Trophoblast cell (in vitro differentiated cells and primary cell): Measurements from ENCODE around the gene TMEM198.

ENCODE experiments used
- DNase-seq, 2 donors: peaks; one replicate each; pipeline ENCODE4 v3.0.0-alpha.2; 2016
- H2AFZ ChIP-seq: 2 replicates; pipeline ENCODE4 v1.6.1; 2013; ENCODE audit warnings: low read length, moderate library complexity, mild to moderate bottlenecking; ENCODE audit not compliant: insufficient read depth, poor library complexity
- H2AK5ac ChIP-seq: 2 replicates; pipeline ENCODE4 v1.6.1; 2013; ENCODE audit warnings: mild to moderate bottlenecking, low read length
- H2BK120ac ChIP-seq: 2 replicates; pipeline ENCODE4 v1.6.1; 2013; ENCODE audit warnings: low read length, mild to moderate bottlenecking, moderate library complexity; ENCODE audit not compliant: insufficient read depth, poor library complexity
- H2BK12ac ChIP-seq: 2 replicates; pipeline ENCODE4 v1.6.1; 2013; ENCODE audit warnings: mild to moderate bottlenecking, low read length, moderate library complexity
- H2BK5ac ChIP-seq: 2 replicates; pipeline ENCODE4 v1.6.1; 2013; ENCODE audit warnings: low read length, low read depth, moderate library complexity, mild to moderate bottlenecking; ENCODE audit not compliant: poor library complexity
- H3K14ac ChIP-seq: 2 replicates; pipeline ENCODE4 v1.6.1; 2013; ENCODE audit warnings: mild to moderate bottlenecking, low read length
- H3K18ac ChIP-seq: 2 replicates; pipeline ENCODE4 v1.6.1; 2013; ENCODE audit warnings: mild to moderate bottlenecking, low read length
- H3K23ac ChIP-seq: 2 replicates; pipeline ENCODE4 v1.6.1; 2013; ENCODE audit warnings: low read length
- H3K27ac ChIP-seq: 2 replicates; pipeline ENCODE4 v1.5.1; 2013; ENCODE audit warnings: low read depth, mild to moderate bottlenecking, inconsistent platforms, low read length, moderate library complexity
- H3K27me3 ChIP-seq: 2 replicates; pipeline ENCODE4 v1.6.1; 2013; ENCODE audit warnings: inconsistent platforms, mild to moderate bottlenecking, low read length, moderate library complexity; ENCODE audit not compliant: insufficient read depth
- H3K36me3 ChIP-seq, 2 experiments: 1 replicate in 1 of 2; 2 replicates in 1 of 2; pipeline ENCODE4 v1.6.1; 2013; ENCODE audit warnings: low read length in 2 of 2, mild to moderate bottlenecking in 2 of 2, moderate library complexity in 1 of 2; ENCODE audit not compliant: insufficient read depth in 2 of 2, control insufficient read depth in 1 of 2
- H3K4ac ChIP-seq: 2 replicates; pipeline ENCODE4 v1.6.1; 2013; ENCODE audit warnings: low read depth, mild to moderate bottlenecking, low read length, moderate library complexity
- H3K4me1 ChIP-seq, 2 experiments: 1 replicate in 1 of 2; 2 replicates in 1 of 2; pipeline ENCODE4 v1.6.1; 2013; ENCODE audit warnings: low read length in 2 of 2, mild to moderate bottlenecking in 2 of 2, moderate library complexity in 1 of 2; ENCODE audit not compliant: insufficient read depth in 2 of 2, control insufficient read depth in 1 of 2
- H3K4me2 ChIP-seq: 2 replicates; pipeline ENCODE4 v1.6.1; 2013; ENCODE audit warnings: inconsistent platforms, mild to moderate bottlenecking, low read length, moderate library complexity
- H3K4me3 ChIP-seq: 2 replicates; pipeline ENCODE4 v1.5.1; 2013; ENCODE audit warnings: mild to moderate bottlenecking, low read depth, low read length, inconsistent platforms
- H3K79me1 ChIP-seq: one replicate; pipeline ENCODE4 v1.6.1; 2013; ENCODE audit warnings: low read length
- H3K79me2 ChIP-seq: 2 replicates; pipeline ENCODE4 v1.6.1; 2013; ENCODE audit warnings: low read length, mild to moderate bottlenecking; ENCODE audit not compliant: control insufficient read depth, insufficient read depth, poor library complexity
- H3K9ac ChIP-seq: 2 replicates; pipeline ENCODE4 v1.6.1; 2013; ENCODE audit warnings: mild to moderate bottlenecking, low read length
- H3K9me3 ChIP-seq: 2 replicates; pipeline ENCODE4 v1.6.1; 2013; ENCODE audit warnings: low read depth, mild to moderate bottlenecking, control low read depth, inconsistent platforms, low read length; ENCODE audit not compliant: insufficient read depth
- H4K12ac ChIP-seq: 2 replicates; pipeline ENCODE4 v1.6.1; 2013; ENCODE audit warnings: low read depth, mild to moderate bottlenecking, low read length, moderate library complexity
- H4K8ac ChIP-seq: 2 replicates; pipeline ENCODE4 v1.6.1; 2013; ENCODE audit warnings: low read depth, mild to moderate bottlenecking, low read length, moderate library complexity
- H4K91ac ChIP-seq: one replicate; pipeline ENCODE4 v1.6.1; 2013; ENCODE audit warnings: low read depth, mild to moderate bottlenecking, low read length, moderate library complexity
- WGBS: extraction: QIAGEN DNeasy Blood & Tissue Kit; methylation state at CpG from one replicate; pipeline ENCODE4 v1.1.7; 2013; ENCODE audit warnings: missing lambda C conversion rate; ENCODE audit not compliant: insufficient read length, insufficient coverage; ENCODE audit errors: extremely low coverage; 5-methylcytosine and 5-hydroxymethylcytosine counted together

Gene TMEM198

DNA sequence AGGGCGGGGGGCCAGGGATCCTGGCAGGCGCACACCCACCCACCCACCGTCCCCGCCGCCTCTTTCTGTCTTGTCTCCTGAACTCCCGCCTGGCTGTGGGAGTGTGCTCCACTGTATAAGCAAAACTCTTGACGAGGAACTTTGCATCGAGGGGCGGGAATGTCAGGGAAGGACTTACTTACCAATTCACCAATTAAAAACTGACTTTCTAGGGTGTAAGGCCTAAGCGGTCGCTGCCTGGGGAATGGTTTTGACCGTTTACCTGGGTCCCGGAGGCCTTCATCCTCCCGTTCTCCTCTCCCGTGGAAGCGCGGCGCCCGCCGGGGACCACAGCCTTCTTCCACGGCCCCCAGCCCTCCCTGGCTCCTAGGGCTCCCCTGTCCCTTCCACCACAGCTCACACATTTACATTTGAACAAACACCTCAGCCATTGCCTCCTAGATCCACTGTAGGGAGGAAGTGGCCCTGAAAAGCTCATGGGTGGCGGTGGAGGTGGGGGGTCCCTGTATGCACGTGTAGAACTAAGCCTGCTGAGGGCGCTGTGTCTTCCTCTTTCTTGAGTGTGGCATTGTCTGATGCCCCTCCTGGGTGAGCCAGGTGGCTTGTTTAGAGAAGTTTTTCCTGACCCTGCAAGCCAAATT, 20.7 kb upstream of the TMEM198 start:
- H3K4ac ChIP-seq: no peak overlapping the region
- no peak overlapping the region for H4K91ac ChIP-seq
- no peak overlapping the region for H4K12ac ChIP-seq
- H3K4me3 ChIP-seq: no peak overlapping the region
- H3K23ac ChIP-seq: no peak overlapping the region
- no peak overlapping the region for H3K14ac ChIP-seq
- H2AK5ac ChIP-seq: no peak overlapping the region
- H2AFZ ChIP-seq: no peak overlapping the region
- no peak overlapping the region for H3K27ac ChIP-seq
- no peak overlapping the region for H2BK120ac ChIP-seq
- H2BK5ac ChIP-seq: no peak overlapping the region
- no peaks in the 10 kb centered on the region for H3K79me2 ChIP-seq
- DNase-seq: no peak
- no peak overlapping the region for H4K8ac ChIP-seq
- no peak overlapping the region for H2BK12ac ChIP-seq
- H3K9me3 ChIP-seq: peaks cover 2% of the 10 kb centered on the region
- H3K4me1 ChIP-seq: peaks cover 0 to 2% of the 10 kb centered on the region in 2 experiments
- H3K79me1 ChIP-seq: no peaks in the 10 kb centered on the region
- H3K4me2 ChIP-seq: peak overlapping the region; percentile 47
- H3K27me3 ChIP-seq: peaks cover 21% of the 10 kb centered on the region
- WGBS: no CpG with 5 or more reads among the region's 24 CpGs
- H3K18ac ChIP-seq: no peak overlapping the region
- H3K36me3 ChIP-seq: no peaks in the 10 kb centered on the region
- H3K9ac ChIP-seq: peak overlapping the region; percentile 9

- H2BK12ac ChIP-seq: no peak overlapping the region
- no peak overlapping the region for H3K4ac ChIP-seq
- H3K9ac ChIP-seq: no peak overlapping the region
- no peak overlapping the region for H4K8ac ChIP-seq
- H2AFZ ChIP-seq: no peak overlapping the region
- H3K79me1 ChIP-seq: no peaks in the 10 kb centered on the region
- no peak overlapping the region for H2BK5ac ChIP-seq
- H3K18ac ChIP-seq: no peak overlapping the region
- no peak overlapping the region for H3K23ac ChIP-seq
- no CpG with 5 or more reads among the region's 2 CpGs for WGBS
- no peaks in the 10 kb centered on the region for H3K79me2 ChIP-seq
- H3K27me3 ChIP-seq: peaks cover 30% of the 10 kb centered on the region
- no peak overlapping the region for H3K4me2 ChIP-seq
- H2AK5ac ChIP-seq: no peak overlapping the region
- H3K27ac ChIP-seq: no peak overlapping the region
- H3K36me3 ChIP-seq: no peaks in the 10 kb centered on the region
- no peak overlapping the region for H4K91ac ChIP-seq
- H4K12ac ChIP-seq: no peak overlapping the region
- H3K4me1 ChIP-seq: peaks cover 0 to 2% of the 10 kb centered on the region in 2 experiments
- H3K14ac ChIP-seq: no peak overlapping the region
- H3K9me3 ChIP-seq: peaks cover 2% of the 10 kb centered on the region
- DNase-seq: no peak
- no peak overlapping the region for H2BK120ac ChIP-seq
- H3K4me3 ChIP-seq: no peak overlapping the region
These were observed 19.0 kb upstream of the TMEM198 start for GRCh38 chr2:219524817-219525216.

DNA sequence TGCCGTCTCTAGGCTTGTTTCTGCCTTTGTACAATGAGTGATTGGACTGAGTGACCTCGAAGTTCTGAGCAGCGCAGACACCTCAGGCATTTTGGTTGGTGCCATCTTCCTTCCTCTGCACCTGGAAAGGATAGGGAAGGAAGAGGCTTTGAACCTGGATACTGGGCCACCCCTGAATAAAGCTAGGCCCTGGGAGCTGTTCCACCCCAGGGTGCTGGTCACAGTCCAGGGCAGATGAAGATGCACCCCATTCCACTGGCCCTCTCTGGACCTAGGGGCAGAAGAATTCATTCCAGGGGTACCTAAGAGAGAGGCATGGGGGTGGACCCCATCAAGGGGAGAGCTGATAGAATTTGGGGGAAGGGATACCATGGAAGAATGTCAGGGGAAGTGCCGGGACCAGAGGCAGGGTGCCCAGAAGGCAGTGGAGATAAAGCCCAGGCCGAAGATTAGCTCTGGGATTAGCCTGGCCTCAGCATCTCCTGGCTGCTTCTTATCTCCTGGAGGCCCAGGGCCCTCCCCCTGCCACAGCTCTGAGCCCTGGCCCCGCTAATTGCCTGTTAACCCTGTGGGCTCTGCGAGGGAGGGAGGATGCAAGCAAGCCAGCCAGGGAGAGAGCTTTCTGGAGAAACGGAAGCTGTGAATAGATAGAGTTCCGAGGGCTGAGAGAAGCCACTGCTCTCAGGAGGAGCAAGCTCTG, 18.1 kb upstream of the TMEM198 start:
- no peak for DNase-seq
- Histone ChIP-seq H2BK120ac (no peak overlapping the region), H3K79me1 (no peaks in the 10 kb centered on the region), H4K8ac (no peak overlapping the region), H2AFZ (no peak overlapping the region), H3K27ac (no peak overlapping the region), H4K12ac (no peak overlapping the region), H3K4me2 (no peak overlapping the region), H4K91ac (no peak overlapping the region), H3K27me3 (peaks cover 30% of the 10 kb centered on the region), H3K18ac (no peak overlapping the region), H2BK5ac (no peak overlapping the region), H3K9me3 (peaks cover 2% of the 10 kb centered on the region), H3K36me3 (no peaks in the 10 kb centered on the region), H3K4me1 (peaks cover 0 to 2% of the 10 kb centered on the region in 2 experiments), H3K4ac (no peak overlapping the region), H2BK12ac (no peak overlapping the region), H2AK5ac (no peak overlapping the region), H3K79me2 (no peaks in the 10 kb centered on the region), H3K9ac (no peak overlapping the region), H3K4me3 (no peak overlapping the region), H3K14ac (no peak overlapping the region), H3K23ac (no peak overlapping the region)
- no CpG with 5 or more reads among the region's 9 CpGs for WGBS

GRCh38 chr2:219526320-219527075, 17.3 kb upstream of the TMEM198 start:
- Histone ChIP-seq H3K23ac (no peak overlapping the region), H3K14ac (no peak overlapping the region), H4K12ac (no peak overlapping the region), H2BK5ac (no peak overlapping the region), H3K4me1 (peaks cover 0 to under 1% of the 10 kb centered on the region in 2 experiments), H3K9ac (no peak overlapping the region), H3K9me3 (peaks cover 3% of the 10 kb centered on the region), H3K4me2 (no peak overlapping the region), H3K18ac (no peak overlapping the region), H3K27ac (no peak overlapping the region), H3K27me3 (peaks cover 30% of the 10 kb centered on the region), H4K91ac (no peak overlapping the region), H2AFZ (no peak overlapping the region), H3K36me3 (no peaks in the 10 kb centered on the region), H2BK12ac (no peak overlapping the region), H2AK5ac (no peak overlapping the region), H3K79me1 (no peaks in the 10 kb centered on the region), H3K4me3 (no peak overlapping the region), H3K4ac (no peak overlapping the region), H3K79me2 (no peaks in the 10 kb centered on the region), H2BK120ac (no peak overlapping the region), H4K8ac (no peak overlapping the region)
- WGBS: no CpG with 5 or more reads among the region's 11 CpGs
- DNase-seq: no peak
